ENCODE data around the gene ATP2B3. TPM values are rescaled to one million over a fixed set of nuclear protein-coding genes. Genes with fewer than 3 reads are reported as not detected.

Gene ATP2B3
- total and polyA plus RNA-seq, 9 of the 15 experiments (the other 6 are each of a cell fraction or from before 2014, with no cell fraction given): 0.04 TPM; not detected in 8

GRCh38 chrX:153609917-153610835 lies 92.7 kb downstream of the ATP2B3 start (continued):
- TF ChIP-seq UBTF (IDR thresholded peaks at IDR 0.05; ENCODE audit: borderline replicate concordance in 1 of 2, low read depth in 2 of 2, low read length in 2 of 2) (no peak), ZFP1 (CRISPR knock-in tag; IDR thresholded peaks at IDR 0.05) (no peak), YY1 (IDR thresholded peaks at IDR 0.05; ENCODE audit: borderline replicate concordance in 1 of 3, control insufficient read depth in 1 of 3, extremely low read depth in 1 of 3, insufficient read depth in 3 of 3, insufficient read length in 1 of 3, insufficient replicate concordance in 2 of 3, low read depth in 1 of 3, low read length in 2 of 3) (peak in 1 of 3 experiments; percentile 30), CBX8 (IDR thresholded peaks at IDR 0.05; ENCODE audit: borderline replicate concordance, extremely low read depth, low read depth, low read length, poor library complexity, severe bottlenecking) (no peak), FOXJ2 (tag; IDR thresholded peaks at IDR 0.05) (no peak), RBM22 (IDR thresholded peaks at IDR 0.05; ENCODE audit: low read depth, low read length, poor library complexity, severe bottlenecking) (no peak), ID3 (CRISPR knock-in tag; IDR thresholded peaks at IDR 0.05) (no peak), ID3 (tag; IDR thresholded peaks at IDR 0.05) (no peak), FOS (IDR thresholded peaks at IDR 0.05; ENCODE audit: extremely low read depth, insufficient read length) (no peak), PHF20 (IDR thresholded peaks at IDR 0.05; ENCODE audit: partially characterized antibody) (no peak), KHSRP (IDR thresholded peaks at IDR 0.05) (no peak), ZNF639 (CRISPR knock-in tag; conservative IDR thresholded peaks at IDR 0.05 in 1 of 2, IDR thresholded peaks at IDR 0.05 in 1 of 2) (no peak), SNRNP70 (optimal IDR thresholded peaks at IDR 0.05; ENCODE audit: low read depth, low read length) (no peak), VEZF1 (CRISPR knock-in tag; IDR thresholded peaks at IDR 0.05) (peak; percentile 50), CBFA2T3 (IDR thresholded peaks at IDR 0.05) (no peak), TAF7 (tag; IDR thresholded peaks at IDR 0.05) (no peak), EP400 (IDR thresholded peaks at IDR 0.05) (no peak), ELF4 (CRISPR knock-in tag; IDR thresholded peaks at IDR 0.05) (no peak)
- TF ChIP-seq, protein P1, sequence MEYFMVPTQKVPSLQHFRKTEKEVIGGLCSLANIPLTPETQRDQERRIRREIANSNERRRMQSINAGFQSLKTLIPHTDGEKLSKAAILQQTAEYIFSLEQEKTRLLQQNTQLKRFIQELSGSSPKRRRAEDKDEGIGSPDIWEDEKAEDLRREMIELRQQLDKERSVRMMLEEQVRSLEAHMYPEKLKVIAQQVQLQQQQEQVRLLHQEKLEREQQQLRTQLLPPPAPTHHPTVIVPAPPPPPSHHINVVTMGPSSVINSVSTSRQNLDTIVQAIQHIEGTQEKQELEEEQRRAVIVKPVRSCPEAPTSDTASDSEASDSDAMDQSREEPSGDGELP (CRISPR knock-in tag; IDR thresholded peaks at IDR 0.05; ENCODE audit: borderline replicate concordance): peak; percentile 53; the same call in 1 of the 2 replicates

All from K562 (cell line).